Measurements from ENCODE around the gene THBD. TPM values are rescaled to one million over a fixed set of nuclear protein-coding genes. Genes with fewer than 3 reads are reported as not detected.
A peak's percentile ranks its signal among the peaks of the same experiment; 100 is the strongest.

THBD gene, protein sequence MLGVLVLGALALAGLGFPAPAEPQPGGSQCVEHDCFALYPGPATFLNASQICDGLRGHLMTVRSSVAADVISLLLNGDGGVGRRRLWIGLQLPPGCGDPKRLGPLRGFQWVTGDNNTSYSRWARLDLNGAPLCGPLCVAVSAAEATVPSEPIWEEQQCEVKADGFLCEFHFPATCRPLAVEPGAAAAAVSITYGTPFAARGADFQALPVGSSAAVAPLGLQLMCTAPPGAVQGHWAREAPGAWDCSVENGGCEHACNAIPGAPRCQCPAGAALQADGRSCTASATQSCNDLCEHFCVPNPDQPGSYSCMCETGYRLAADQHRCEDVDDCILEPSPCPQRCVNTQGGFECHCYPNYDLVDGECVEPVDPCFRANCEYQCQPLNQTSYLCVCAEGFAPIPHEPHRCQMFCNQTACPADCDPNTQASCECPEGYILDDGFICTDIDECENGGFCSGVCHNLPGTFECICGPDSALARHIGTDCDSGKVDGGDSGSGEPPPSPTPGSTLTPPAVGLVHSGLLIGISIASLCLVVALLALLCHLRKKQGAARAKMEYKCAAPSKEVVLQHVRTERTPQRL
- total RNA-seq (2011; cell fraction: chromatin; rRNA removed; ENCODE audit: low replicate concordance): 0.99 and 1.1 TPM in 2 replicates
- total RNA-seq (2011; cell fraction: nucleolus; rRNA removed): 0.79 and 1.0 TPM in 2 replicates
- total RNA-seq (2011; cell fraction: nucleoplasm; rRNA removed): 0.51 and 1.1 TPM in 2 replicates
- total RNA-seq (2014; rRNA removed) (0.24 and 0.36 TPM in 2 replicates), total RNA-seq (2014; rRNA removed; fragmentation: Illumina TruSeq; extraction: Trizol) (0.11 and 0.13 TPM in 2 replicates), total RNA-seq (2015; rRNA removed; fragmentation: Illumina TruSeq; extraction: Trizol) (0.22 and 0.26 TPM in 2 replicates), total RNA-seq (2021) (0.47 and 0.49 TPM in 2 replicates), polyA plus RNA-seq (2011; rRNA removed) (0.24 and 0.40 TPM in 2 replicates), polyA plus RNA-seq (2014; fragmentation: Illumina TruSeq; extraction: Trizol) (0.25 and 0.36 TPM in 2 replicates), polyA plus RNA-seq (2014; fragmentation: Nextera tagmentation; extraction: Ambion mirVana) (under 1 TPM; 0.07 to 0.10 TPM), polyA plus RNA-seq (2014; rRNA removed) (0.33 and 0.35 TPM in 2 replicates), polyA minus RNA-seq (2011; rRNA and poly(A)+ RNA removed) (0.24 and 0.28 TPM in 2 replicates), Bru-seq, nascent RNA (percentile 30 among the genes with signal in this experiment), BruChase-seq, experiment 1, labeled RNA remaining after a 2-hour chase (percentile 40 among the genes with signal in this experiment), BruChase-seq, experiment 2, labeled RNA remaining after a 6-hour chase (percentile 43 among the genes with signal in this experiment)
- 0.24 and 0.94 TPM in 2 replicates for polyA plus RNA-seq (2011; cell fraction: cytosol; rRNA removed)
- polyA plus RNA-seq (2011; cell fraction: nucleus; rRNA removed): 0.60 and 2.4 TPM in 2 replicates
- 0.31 and 0.32 TPM in 2 replicates for polyA plus RNA-seq (2012)
- polyA minus RNA-seq (2011; cell fraction: cytosol; rRNA and poly(A)+ RNA removed): 0.36 and 0.86 TPM in 2 replicates
- 0.22 and 0.40 TPM in 2 replicates for polyA minus RNA-seq (2011; cell fraction: nucleus; rRNA and poly(A)+ RNA removed)
- long read RNA-seq, experiment 1, full-length matches to known transcripts: 5 of 5 reads
- long read RNA-seq, experiment 1, partial matches to known transcripts: 0 of 5 reads
- long read RNA-seq, experiment 1, other reads (novel, unspliced or antisense): 0 of 5 reads
- long read RNA-seq, experiment 2, full-length matches to known transcripts: 5 of 5 reads
- long read RNA-seq, experiment 2, partial matches to known transcripts: 0 of 5 reads
- long read RNA-seq, experiment 2, other reads (novel, unspliced or antisense): 0 of 5 reads
- long read RNA-seq, experiment 3: 0 reads

DNA sequence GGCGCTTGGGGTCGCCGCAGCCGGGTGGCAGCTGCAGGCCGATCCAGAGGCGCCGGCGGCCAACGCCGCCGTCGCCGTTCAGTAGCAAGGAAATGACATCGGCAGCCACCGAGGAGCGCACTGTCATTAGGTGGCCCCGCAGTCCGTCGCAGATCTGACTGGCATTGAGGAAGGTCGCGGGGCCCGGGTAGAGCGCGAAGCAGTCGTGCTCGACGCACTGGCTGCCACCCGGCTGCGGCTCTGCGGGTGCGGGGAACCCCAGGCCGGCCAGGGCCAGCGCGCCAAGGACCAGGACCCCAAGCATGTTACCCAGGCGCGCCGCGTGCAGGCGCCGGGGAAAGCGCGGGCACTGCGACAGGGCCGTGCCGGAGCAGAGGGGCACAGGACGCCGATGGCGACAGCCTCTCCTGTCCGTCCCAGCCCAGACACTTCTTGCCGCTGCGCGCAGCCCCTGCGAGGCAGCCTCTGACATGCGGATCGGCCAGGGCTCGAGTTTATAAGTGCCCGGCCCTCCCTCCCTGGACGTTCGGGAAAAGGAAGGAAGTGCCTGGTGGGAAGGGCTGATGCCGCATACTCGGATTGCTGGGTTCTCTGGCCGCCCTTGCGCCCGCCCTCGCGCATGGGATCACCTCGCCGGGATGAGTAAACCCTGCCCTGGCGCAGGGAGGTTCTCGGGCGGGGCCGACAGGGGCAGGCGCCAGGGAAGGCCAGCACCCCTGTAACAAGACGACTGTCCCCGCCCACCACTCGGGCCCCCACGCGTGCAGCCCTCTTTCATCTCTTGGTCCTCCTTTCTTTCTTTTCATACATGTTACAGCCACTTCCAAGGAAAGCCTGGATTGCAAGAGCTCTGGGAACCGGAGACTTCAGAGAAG lies at the start of gene THBD:
THBD (minus strand) TSS at position 472 of the 875 bp plus-strand sequence; CDS start at position 304, 168 bp downstream.
- no TSS peak for BruUV-seq (replicated peaks)
- Histone ChIP-seq H3K4me2 (ENCODE audit: insufficient read depth, low read length) (no peak within 1 kb of the TSS; the same call in 1 of the 2 replicates), H3K9me3 (replicated peaks; ENCODE audit: control insufficient read depth, insufficient read depth, low read depth, low read length) (no peaks in the 10 kb centered on the region), H3K27me3 (ENCODE audit: control insufficient read depth in 2 of 2, insufficient read depth in 2 of 2, low read length in 2 of 2) (no peaks in the 10 kb centered on the region), H3K4me3 (no peak within 1 kb of the TSS), H3K9me1 (ENCODE audit: control insufficient read depth, insufficient read depth, low read length) (no peaks in the 10 kb centered on the region), H3K36me3 (ENCODE audit: control insufficient read depth, insufficient read depth, low read length) (no peaks in the 10 kb centered on the region), H3K27ac (ENCODE audit: extremely low read depth, low read depth, low read length) (no peak within 1 kb of the TSS), H3K79me2 (ENCODE audit: control insufficient read depth, insufficient read depth, low read length) (no peaks in the 10 kb centered on the region), H3K4me1 (replicated peaks in 1 of 2; ENCODE audit: control insufficient read depth in 2 of 2, insufficient read depth in 2 of 2, low read length in 2 of 2) (peaks cover 15 to 51% of the 10 kb centered on the region in 2 experiments; a peak in 4 of 5 replicates), H3K9ac (ENCODE audit: insufficient read depth in 1 of 2, low read depth in 2 of 2, low read length in 2 of 2) (peak within 1 kb of the TSS in 1 of 2 experiments; percentile 96; a peak in 1 of 4 replicates), H2AFZ (ENCODE audit: low read depth, low read length) (no peak within 1 kb of the TSS), H4K20me1 (replicated peaks; ENCODE audit: control insufficient read depth, insufficient read depth, low read length) (no peaks in the 10 kb centered on the region)
- no peak for ATAC-seq
- intact Hi-C loops (cut with micrococcal nuclease) (loop anchor here (2.0 to 10.0 kb wide), 5 partner anchors 83 to 295 kb away; no protein-coding TSS in a partner anchor), in situ Hi-C loops (cut with MboI) (loop anchor here (10.0 kb wide), 1 partner anchor 295 kb away; no protein-coding TSS in a partner anchor)
- 97% methylated on average over 6 of the region's 79 CpGs for WGBS (ENCODE audit: insufficient coverage, low coverage, missing lambda C conversion rate)
- DNase-seq (ENCODE audit: extremely low read depth in 1 of 4, low spot score in 3 of 4): no peak
- CTCF ChIA-PET (ENCODE audit: low intra/inter-chr PET ratio): no interaction called here
- POLR2A ChIA-PET: interaction anchor here (1.5 to 2.5 kb wide), 2 partner anchors 11 to 83 kb away, joined by 5 to 11 read pairs; no protein-coding TSS in a partner anchor
- no peak for FAIRE-seq
- TF ChIP-seq TGIF2 (CRISPR knock-in tag; IDR thresholded peaks at IDR 0.05): no peak
- TF ChIP-seq SRSF9 (IDR thresholded peaks at IDR 0.05; ENCODE audit: borderline replicate concordance, low read depth, low read length): no peak
- TF ChIP-seq, protein P1, sequence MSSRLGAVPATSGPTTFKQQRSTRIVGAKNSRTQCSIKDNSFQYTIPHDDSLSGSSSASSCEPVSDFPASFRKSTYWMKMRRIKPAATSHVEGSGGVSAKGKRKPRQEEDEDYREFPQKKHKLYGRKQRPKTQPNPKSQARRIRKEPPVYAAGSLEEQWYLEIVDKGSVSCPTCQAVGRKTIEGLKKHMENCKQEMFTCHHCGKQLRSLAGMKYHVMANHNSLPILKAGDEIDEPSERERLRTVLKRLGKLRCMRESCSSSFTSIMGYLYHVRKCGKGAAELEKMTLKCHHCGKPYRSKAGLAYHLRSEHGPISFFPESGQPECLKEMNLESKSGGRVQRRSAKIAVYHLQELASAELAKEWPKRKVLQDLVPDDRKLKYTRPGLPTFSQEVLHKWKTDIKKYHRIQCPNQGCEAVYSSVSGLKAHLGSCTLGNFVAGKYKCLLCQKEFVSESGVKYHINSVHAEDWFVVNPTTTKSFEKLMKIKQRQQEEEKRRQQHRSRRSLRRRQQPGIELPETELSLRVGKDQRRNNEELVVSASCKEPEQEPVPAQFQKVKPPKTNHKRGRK (tag; IDR thresholded peaks at IDR 0.05): no peak
- no peak for TF ChIP-seq KDM1A (IDR thresholded peaks at IDR 0.05)
- TF ChIP-seq ZBTB17 (CRISPR knock-in tag; IDR thresholded peaks at IDR 0.05): no peak
- TF ChIP-seq ZNF583 (CRISPR knock-in tag; IDR thresholded peaks at IDR 0.05): no peak
- no peak for TF ChIP-seq NONO (IDR thresholded peaks at IDR 0.05; ENCODE audit: low read depth in 2 of 2, low read length in 1 of 2)
- TF ChIP-seq, protein P2, sequence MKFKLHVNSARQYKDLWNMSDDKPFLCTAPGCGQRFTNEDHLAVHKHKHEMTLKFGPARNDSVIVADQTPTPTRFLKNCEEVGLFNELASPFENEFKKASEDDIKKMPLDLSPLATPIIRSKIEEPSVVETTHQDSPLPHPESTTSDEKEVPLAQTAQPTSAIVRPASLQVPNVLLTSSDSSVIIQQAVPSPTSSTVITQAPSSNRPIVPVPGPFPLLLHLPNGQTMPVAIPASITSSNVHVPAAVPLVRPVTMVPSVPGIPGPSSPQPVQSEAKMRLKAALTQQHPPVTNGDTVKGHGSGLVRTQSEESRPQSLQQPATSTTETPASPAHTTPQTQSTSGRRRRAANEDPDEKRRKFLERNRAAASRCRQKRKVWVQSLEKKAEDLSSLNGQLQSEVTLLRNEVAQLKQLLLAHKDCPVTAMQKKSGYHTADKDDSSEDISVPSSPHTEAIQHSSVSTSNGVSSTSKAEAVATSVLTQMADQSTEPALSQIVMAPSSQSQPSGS (CRISPR knock-in tag; IDR thresholded peaks at IDR 0.05): no peak
- TF ChIP-seq, protein P3, sequence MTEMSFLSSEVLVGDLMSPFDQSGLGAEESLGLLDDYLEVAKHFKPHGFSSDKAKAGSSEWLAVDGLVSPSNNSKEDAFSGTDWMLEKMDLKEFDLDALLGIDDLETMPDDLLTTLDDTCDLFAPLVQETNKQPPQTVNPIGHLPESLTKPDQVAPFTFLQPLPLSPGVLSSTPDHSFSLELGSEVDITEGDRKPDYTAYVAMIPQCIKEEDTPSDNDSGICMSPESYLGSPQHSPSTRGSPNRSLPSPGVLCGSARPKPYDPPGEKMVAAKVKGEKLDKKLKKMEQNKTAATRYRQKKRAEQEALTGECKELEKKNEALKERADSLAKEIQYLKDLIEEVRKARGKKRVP (CRISPR knock-in tag; IDR thresholded peaks at IDR 0.05): no peak
- TF ChIP-seq ZNF644 (tag; IDR thresholded peaks at IDR 0.05; ENCODE audit: low read depth): no peak
